ENCODE results near the gene MYL5. TPM values are rescaled to one million over a fixed set of nuclear protein-coding genes. Genes with fewer than 3 reads are reported as not detected.
A peak's percentile ranks its signal among the peaks of the same experiment; 100 is the strongest.
"Not testable (repeated sequence)": the region's sequence is repeated elsewhere in the genome, so short reads cannot be mapped to it uniquely, and the experiment has no call there.

Gene MYL5
- total RNA-seq, 4 donors from 2014 or later, result 8.7 to 19.0 (median 9.4) TPM

- ATAC-seq (ENCODE audit: low FRiP score) (no peak), DNase-seq (ENCODE audit: low spot score) (no peak)
- TF ChIP-seq CTCF (IDR thresholded peaks at IDR 0.05), result no peak
Measured at GRCh38 chr4:702618-703048, 28.3 kb downstream of the MYL5 start.

- TF ChIP-seq CTCF (IDR thresholded peaks at IDR 0.05), result no peak
- no peak for ATAC-seq (ENCODE audit: low FRiP score)
- no peak for DNase-seq (ENCODE audit: low spot score)
Measured at GRCh38 chr4:703336-704197, 29.2 kb downstream of the MYL5 start.

GRCh38 chr4:704198-704891 lies 30.0 kb downstream of the MYL5 start:
- no peak for ATAC-seq (ENCODE audit: low FRiP score)
- TF ChIP-seq CTCF (IDR thresholded peaks at IDR 0.05), result no peak
- no peak for DNase-seq (ENCODE audit: low spot score)

- TF ChIP-seq CTCF (IDR thresholded peaks at IDR 0.05), result no peak
- no peak for DNase-seq (ENCODE audit: low spot score)
- ATAC-seq (ENCODE audit: low FRiP score), result no peak
Measured at GRCh38 chr4:704971-705277, 30.6 kb downstream of the MYL5 start.

GRCh38 chr4:705278-706082 lies 31.1 kb downstream of the MYL5 start, which contains the start of gene PCGF3:
Gene PCGF3, plus strand, starts transcription at chr4:705832. Its CDS starts 27,849 bp downstream, at chr4:733681.
- TF ChIP-seq CTCF (IDR thresholded peaks at IDR 0.05), result no peak
- ATAC-seq (ENCODE audit: low FRiP score) (peak; percentile 97), DNase-seq (ENCODE audit: low spot score) (peak; percentile 86)

GRCh38 chr4:706083-706633 lies 31.8 kb downstream of the MYL5 start:
- DNase-seq (ENCODE audit: low spot score), result not testable (repeated sequence)
- ATAC-seq (ENCODE audit: low FRiP score), result peak; percentile 6
